Measurements from ENCODE around the gene OR4N2.
"Not testable (repeated sequence)": the region's sequence is repeated elsewhere in the genome, so short reads cannot be mapped to it uniquely, and the experiment has no call there.

The OR4N2 gene

DNA sequence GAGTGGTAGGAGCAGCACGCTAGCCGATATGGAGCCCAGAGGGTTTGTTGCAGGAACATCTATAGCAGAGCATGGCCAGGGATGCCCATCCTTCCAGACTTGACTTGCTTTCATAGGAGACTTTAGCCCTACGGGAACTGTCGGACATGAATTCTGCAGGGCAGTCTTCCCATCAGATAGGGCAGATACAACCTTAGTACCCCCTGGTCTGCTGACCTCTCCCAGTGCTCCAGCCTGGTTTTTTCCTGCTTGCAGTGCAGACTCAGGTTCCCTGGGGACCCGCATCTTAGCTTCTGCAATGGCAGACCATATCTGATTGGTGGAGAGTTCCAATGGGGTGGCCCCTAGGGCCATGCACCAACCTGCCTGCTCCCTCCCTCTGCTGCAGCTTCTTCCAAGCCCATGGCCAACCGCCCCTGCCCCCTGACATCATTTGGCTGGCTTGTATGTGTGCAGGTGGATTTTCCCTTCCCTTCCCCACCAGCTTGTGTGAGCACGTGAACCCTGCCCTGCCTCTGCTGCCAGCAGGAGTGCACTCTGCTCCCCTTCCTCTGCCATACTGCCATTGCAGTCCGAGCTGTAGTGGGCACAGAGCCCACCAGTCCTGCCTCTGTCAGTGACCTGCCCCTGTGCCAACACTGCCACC is 30.8 kb downstream of the OR4N2 start:
- DNase-seq (ENCODE audit: low read depth) = not testable (repeated sequence)

DNA sequence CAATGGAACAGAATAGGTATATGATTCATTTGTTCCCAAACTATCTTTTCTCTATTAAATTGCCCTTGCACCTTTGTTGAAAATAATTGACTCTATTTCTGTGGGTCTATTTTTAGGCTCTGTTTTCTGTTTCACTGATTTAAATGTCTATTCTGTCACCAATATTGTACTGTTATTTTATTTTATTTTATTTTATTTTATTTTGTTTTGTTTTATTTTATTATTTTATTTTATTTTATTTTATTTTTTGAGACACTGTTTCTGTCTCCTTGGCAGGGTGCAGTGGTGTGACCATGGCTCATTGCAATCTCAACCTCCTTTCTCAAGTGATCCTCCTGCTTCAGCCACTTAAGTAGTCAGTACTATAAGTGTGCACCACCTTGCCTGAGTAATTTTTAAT is 34.9 kb downstream of the OR4N2 start:
- no peak for DNase-seq (ENCODE audit: low read depth)

DNA sequence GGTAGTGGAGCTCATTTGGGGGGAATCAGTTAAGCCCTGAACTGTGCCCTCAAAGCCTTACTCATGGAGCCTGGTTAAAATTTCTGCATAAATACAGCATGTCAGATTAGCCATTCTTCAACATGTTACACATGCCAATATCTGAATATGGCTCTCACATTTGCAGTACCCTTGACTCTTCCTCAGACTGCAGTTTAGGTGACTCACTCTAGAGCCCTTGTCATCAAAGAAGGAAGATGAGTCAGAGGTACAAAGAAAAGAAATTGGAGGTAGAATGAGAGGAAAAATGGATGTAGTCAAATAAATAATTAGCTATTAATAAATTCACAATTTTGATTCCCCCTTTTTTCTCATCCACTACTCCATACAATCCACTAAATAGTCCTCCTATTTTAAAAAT is 47.8 kb downstream of the OR4N2 start:
- no peak for DNase-seq (ENCODE audit: low read depth)

DNA sequence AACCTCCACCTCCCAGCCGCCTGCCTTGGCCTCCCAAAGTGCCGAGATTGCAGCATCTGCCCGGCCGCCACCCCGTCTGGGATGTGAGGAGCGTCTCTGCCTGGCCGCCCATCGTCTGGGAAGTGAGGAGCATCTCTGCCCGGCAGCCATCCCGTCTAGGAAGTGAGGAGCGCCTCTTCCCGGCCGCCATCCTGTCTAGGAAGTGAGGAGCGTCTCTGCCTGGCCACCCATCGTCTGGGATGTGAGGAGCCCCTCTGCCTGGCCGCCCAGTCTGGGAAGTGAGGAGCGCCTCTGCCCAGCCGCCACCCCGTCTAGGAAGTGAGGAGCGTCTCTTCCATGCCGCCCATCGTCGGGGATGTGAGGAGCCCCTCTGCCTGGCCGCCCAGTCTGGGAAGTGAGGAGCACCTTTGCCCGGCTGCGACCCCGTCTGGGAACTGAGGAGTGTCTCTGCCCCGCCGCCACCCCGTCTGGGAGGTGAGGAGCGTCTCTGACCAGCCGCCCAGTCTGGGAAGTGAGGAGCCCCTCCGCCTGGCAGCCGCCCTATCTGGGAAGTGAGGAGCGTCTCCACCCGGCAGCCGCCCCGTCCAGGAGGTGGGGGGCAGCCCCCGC is 62.6 kb downstream of the OR4N2 start:
- not testable (repeated sequence) for DNase-seq (ENCODE audit: low read depth)

DNA sequence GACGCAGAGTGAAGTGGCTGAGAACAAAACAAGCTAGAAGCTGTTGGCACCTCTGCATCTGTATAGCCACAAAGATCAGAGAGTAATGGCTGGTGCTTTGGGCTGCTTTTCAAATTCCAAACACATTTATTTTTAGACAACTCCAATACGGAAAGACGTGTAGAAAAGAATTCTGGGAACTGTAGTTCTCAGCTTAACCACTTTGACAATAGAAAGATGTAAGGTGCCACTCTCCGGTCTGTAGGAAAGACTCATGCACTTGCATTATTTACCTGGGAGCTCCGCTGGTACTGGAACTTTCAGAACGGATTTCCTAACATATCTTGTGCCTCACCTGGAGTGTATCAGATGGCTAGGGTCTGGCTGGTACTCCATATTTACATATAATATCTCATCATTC is 69.6 kb downstream of the OR4N2 start:
- no peak for DNase-seq (ENCODE audit: low read depth)

DNA sequence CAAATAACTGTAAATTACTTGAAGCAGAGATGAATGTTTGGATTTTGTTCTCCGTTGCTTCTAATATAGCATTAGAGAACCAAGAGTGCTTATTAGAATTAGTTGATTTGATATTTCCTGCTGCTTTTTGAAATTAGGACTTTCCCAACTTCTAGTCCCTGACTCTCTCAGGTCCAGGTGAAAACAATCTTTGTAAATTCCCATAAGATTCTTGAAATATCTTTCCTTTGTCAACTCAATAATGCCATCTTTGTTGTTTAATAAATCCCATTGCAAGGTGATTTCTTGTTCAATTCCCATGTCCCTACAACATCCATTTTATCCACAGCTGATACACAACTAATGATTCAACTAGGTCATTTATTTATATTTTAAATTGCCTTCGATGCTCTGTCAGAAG is 71.3 kb downstream of the OR4N2 start, which contains the start of gene OR4K2:
Gene OR4K2 (plus strand): TSS at position 301 of the 400 bp plus-strand sequence. CDS start 1,126 bp downstream, outside the sequence.
- no peak for DNase-seq (ENCODE audit: low read depth)

DNA sequence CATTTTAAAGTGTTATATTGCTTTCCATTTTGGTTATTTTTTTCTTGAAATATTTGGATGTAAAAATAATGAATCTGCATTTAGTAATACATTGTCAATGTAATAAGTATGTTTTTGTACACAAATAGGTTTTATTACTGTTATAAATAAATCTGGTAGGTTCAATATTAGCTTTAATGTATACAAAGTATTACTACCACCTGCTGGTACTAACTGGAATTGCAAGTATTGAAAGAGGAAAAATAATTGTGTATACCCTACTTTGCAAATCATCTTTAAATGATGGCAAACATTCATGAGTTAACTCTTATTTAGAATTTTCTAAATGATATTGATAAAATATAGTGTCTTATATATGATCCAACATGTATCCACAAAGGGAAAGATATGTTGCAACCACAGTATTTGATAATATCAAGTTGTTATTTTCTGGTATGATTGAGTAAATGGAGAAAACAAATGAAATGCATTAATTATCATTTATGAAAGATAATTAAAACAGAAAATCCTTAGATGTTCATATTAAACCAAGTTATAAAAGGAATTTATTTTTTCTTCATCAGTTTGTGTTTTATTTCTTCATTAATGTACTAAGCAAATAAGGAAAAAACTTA is 74.6 kb downstream of the OR4N2 start:
- no peak for DNase-seq (ENCODE audit: low read depth)

Measured in activated gamma-delta T cell treated with anti-CD3 and anti-CD28 coated beads, Interleukin-2, amount 50 U/mL, for 16 hours (primary cell).